GM10847 (cell line): ENCODE results near the gene NUP58.

Experiments used
- POLR2A ChIP-seq: IDR thresholded peaks from 2 replicates; pipeline ENCODE4 v1.6.1; 2011; ENCODE audit not compliant: insufficient read length; ENCODE audit errors: extremely low read depth

Gene NUP58

GRCh38 chr13:25291691-25292090, 9.7 kb upstream of the NUP58 start:
- TF ChIP-seq POLR2A = no peak

GRCh38 chr13:25292301-25292700, 9.1 kb upstream of the NUP58 start:
- TF ChIP-seq POLR2A = no peak

- no peak for TF ChIP-seq POLR2A
These were observed 6.2 kb upstream of the NUP58 start for GRCh38 chr13:25295228-25295627.

GRCh38 chr13:25295701-25296100, 5.7 kb upstream of the NUP58 start:
- no peak for TF ChIP-seq POLR2A

- TF ChIP-seq POLR2A = no peak
These were observed 521 bp upstream of the NUP58 start for GRCh38 chr13:25300861-25301346.

- no peak for TF ChIP-seq POLR2A
These were observed 696 bp downstream of the NUP58 start for GRCh38 chr13:25302121-25302520.

GRCh38 chr13:25306671-25307464, 5.4 kb downstream of the NUP58 start:
- no peak for TF ChIP-seq POLR2A

- no peak for TF ChIP-seq POLR2A
These were observed 9.5 kb downstream of the NUP58 start for GRCh38 chr13:25310891-25311290.

GRCh38 chr13:25319771-25320170, 18.3 kb downstream of the NUP58 start:
- no peak for TF ChIP-seq POLR2A

- TF ChIP-seq POLR2A = no peak
These were observed 22.7 kb downstream of the NUP58 start for GRCh38 chr13:25324100-25324499.

- no peak for TF ChIP-seq POLR2A
These were observed 28.3 kb downstream of the NUP58 start for GRCh38 chr13:25329706-25330105.

GRCh38 chr13:25330541-25330940, 29.1 kb downstream of the NUP58 start:
- no peak for TF ChIP-seq POLR2A

- TF ChIP-seq POLR2A = no peak
These were observed 34.4 kb downstream of the NUP58 start for GRCh38 chr13:25335856-25336255.

GRCh38 chr13:25345576-25345975, 44.2 kb downstream of the NUP58 start:
- TF ChIP-seq POLR2A = no peak

- no peak for TF ChIP-seq POLR2A
These were observed 45.7 kb downstream of the NUP58 start for GRCh38 chr13:25347151-25347550.

- no peak for TF ChIP-seq POLR2A
These were observed 50.0 kb downstream of the NUP58 start for GRCh38 chr13:25351404-25351803.

GRCh38 chr13:25352230-25352629, 50.8 kb downstream of the NUP58 start:
- TF ChIP-seq POLR2A = no peak
